HG03378 (cell line): ENCODE measurements around the gene IFT80.
"Not testable (repeated sequence)": the region's sequence is repeated elsewhere in the genome, so short reads cannot be mapped to it uniquely, and the experiment has no call there.

Source experiments
- ATAC-seq: cut with Tn5 transposase; IDR thresholded peaks from one replicate; pipeline ENCODE4 v1.9.1; 2021; ENCODE audit warnings: mild to moderate bottlenecking, moderate library complexity; ENCODE audit not compliant: unreplicated experiment

The IFT80 gene

DNA sequence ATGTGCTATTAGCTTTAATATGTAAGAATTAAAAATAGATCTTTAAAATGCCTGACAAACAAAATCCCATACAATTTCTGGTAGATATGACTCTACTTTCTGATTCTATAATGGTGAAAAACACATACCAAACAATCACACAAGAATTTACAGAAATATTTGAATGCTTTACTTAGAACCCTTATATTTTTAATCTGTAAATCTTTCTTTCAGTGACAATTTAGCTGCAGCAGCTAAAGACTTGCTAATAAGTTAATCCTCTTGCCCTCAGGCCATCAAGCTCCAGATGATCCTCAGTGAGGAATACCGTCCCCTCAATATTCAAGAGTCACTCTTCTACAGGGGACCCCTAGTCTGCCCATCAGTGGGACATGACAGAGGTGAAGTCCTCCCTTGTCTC is 118.2 kb downstream of the IFT80 start:
- no peak for ATAC-seq

DNA sequence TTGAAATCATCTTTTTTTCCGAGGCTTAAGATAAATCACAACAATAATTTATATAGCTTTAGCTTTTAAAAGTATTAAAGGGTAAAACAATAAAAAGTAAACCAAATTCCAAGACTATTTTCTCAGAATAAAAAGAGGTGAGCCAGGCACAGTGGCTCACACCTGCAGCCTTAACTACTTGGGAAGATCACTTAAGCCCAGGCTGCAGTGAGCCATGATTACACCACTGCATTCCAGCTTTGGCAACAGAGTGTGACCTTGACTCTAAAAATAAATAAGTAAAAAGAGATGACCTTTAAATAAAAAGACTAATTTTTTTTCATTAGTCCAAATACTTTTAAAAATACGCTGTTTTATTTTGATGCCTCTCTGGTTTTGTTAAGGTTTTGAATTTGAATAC is 119.4 kb downstream of the IFT80 start:
- ATAC-seq = no peak

DNA sequence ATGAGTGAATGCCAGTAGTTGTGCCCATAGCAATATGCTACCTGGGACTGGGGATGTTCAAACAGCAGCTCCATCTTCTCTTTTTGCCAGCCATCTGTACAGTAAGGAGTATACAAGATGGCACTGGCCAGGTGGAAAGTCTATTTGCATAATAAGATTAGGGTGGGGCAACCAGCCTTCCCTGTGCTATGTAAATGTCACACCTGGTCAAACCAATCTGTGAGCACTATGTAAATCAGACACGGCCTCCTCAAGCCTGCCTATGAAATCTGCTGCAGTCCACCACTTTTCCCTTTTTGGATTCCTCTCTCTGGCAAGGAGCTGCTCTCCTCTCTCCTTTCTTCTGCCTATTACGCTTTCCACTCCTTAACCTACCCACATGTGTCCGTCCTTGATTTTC is 120.8 kb downstream of the IFT80 start:
- no peak for ATAC-seq

DNA sequence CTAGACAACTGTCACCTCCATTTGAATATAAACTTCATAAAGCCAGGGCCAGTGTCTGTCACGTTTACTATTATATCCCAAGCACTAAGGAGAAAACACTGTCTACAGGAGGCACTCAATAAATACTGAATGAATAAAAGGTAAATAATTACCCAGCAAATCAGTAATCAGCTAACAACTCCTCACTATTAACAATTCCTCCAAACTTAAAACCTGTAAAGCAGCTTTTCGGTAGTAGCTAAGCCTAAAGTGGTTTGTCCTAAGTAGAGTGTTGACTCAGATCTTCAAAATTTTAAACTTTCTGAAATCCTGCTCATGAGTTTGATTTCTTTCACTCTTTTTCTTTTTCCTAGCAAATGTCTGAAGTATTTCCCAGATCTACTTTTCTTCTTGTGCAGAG is 133.9 kb downstream of the IFT80 start:
- no peak for ATAC-seq

DNA sequence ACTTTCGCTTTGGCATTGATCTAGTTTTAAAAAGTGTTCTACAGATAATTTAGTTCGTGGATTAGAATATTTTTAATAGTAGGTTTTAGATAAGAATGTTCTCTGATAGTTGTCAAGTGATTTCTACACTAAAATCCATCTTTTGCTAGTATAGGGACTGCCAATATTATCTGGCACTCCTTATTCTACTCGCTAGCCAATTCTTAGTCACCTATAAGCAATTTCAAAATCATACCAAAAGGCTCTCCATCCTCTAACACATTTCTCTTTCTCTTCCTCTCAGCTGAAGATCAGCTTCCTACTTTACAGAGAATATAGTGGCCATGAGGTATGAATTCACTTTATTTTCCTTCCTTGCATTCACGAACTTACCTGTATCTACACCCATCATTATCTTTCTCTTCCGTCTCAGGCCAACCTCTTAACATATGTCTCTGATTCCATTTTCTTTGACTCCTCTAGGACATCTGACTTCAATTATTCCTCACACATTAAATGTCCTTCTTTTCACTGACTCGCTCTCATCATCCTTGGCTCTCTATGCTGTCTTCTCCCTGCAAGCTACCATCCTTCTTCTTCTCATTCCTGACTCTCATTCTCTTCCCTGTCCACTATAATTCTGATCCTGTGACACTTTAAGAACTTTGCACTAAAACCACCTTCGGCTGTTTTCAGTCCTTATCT is 138.3 kb downstream of the IFT80 start:
- no peak for ATAC-seq

DNA sequence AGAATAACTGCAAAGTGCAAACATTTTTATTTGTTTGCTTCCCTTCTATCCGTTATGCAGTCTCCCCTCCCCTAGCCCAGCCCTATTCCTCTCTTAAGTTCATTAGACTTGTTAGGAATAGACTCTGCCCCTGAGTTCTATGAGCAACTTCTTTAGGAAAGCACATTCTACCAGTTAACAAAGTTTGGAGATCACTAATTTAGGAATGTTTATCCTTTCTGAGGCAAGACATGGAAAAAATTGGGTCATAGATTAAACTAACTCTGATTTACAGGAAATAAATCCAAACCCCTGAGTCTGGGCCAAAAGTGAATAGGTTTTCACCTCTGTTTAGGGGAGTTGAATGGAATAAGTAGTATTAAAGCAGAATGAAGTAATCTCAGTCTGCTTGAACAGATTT is 139.4 kb downstream of the IFT80 start:
- no peak for ATAC-seq

DNA sequence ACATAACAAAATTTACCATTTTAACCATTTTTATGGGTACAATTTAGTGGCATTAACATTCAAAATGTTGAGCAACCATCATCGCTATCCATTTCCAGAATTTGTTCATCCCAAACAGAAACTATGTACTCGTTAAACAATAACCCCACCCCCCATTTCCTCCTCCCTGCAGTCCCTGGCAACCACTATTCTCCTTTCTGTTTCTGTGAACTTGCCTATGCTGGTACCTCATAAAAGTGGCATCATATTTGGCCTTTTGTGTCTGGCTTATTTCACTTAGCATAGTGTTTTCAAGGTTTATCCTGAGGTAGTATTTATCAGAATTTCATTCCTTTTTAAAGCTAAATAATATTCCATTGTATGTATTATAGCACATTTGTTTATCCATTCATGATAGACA is 141.4 kb downstream of the IFT80 start:
- ATAC-seq = no peak

DNA sequence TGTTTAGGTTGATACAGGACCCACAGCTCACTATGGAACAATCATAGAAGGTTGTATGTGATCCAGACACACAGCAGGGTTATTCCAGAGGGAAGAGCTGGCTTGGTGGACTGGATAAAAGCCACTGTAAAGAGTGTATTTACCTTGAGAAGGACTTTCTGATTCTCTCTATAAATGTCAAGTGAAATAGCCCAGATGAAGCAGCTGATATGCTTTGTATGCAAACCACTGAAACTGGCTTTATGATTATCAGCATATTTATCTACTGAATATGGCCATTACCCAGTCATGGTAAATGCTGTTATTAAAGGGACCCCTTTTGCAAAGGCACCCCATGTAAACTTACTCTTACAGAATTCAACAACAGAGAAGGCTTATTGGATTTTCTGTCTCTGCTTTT is 145.7 kb downstream of the IFT80 start:
- no peak for ATAC-seq

DNA sequence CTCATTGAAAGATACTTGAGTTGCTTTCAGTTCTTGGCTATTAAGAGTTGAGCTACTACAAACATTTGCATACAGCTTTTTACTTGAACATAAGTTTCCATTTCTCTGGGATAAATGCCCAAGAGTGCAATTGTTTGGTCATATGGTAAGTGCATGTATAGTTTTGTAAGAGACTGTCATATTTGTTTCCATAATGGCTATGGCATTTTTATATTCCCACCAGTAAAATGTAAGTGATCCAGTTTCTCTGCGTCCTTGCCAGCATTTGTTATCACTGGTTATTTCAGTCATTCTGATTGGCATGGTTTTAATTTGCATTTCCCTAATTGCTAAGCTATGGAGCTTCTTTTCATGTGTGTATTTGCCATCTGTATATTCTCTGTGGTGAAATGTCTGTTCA is 151.3 kb downstream of the IFT80 start:
- no peak for ATAC-seq

DNA sequence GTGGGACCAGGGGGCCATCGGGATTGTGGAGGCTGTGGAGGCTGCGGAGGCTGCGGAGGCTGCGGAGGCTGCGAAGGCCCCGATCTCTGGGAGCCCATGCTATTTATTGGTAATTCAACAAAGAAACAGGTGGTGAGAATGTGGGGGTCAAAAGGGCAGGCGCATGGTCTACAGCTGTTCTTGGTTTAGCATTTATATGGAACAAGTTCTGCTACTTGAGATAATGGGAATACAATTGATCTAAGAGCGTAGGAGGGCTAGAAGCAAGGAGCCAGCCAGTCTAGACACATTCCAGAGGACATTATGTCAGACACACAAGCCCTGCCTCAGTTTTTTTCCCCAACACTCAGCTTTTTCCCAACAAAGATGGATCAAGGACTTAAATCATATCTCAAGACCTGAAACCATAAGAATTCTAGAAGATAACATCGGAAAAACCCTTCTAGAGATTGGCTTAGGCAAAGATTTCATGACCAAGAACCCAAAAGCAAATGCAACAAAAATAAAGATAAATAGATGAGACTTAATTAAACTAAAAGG is 153.7 kb downstream of the IFT80 start:
- ATAC-seq = no peak

DNA sequence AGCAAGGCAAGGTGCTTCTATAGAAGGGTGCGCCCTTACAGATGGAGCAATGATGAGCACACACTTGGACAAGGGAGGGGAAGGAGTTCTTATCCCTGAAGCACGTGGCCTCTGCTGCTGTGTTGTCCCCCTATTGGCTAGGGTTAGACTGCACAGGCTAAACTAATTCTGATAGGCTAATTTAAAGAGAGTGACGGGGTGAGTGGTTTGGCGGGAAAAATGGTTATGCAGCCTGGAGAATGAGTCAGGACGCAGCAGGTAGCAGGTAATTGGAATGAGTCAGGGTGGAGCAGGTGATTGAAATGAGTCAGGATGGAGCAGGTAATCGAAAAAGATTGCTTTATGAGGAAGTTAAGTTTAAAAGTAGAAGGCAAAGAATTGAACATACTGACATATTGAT is 158.3 kb downstream of the IFT80 start:
- not testable (repeated sequence) for ATAC-seq

DNA sequence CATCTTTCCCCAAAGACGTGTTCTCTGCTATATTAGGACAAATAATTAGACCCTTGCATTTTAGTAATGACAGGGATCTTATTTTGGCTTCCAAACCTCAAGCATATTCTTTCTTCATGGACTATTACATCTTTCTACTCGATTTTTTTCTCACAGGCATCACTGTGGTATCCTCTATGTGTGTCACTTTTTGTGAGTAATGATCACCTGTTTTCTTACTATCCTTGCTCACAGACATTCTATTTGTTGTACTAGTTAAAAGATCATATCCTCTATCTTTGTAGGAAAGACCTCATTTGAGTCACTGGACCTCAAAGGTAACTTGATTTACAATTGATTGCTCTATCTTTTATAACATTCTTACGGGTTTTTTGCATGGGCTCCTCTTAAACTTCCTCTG is 167.0 kb downstream of the IFT80 start:
- no peak for ATAC-seq

DNA sequence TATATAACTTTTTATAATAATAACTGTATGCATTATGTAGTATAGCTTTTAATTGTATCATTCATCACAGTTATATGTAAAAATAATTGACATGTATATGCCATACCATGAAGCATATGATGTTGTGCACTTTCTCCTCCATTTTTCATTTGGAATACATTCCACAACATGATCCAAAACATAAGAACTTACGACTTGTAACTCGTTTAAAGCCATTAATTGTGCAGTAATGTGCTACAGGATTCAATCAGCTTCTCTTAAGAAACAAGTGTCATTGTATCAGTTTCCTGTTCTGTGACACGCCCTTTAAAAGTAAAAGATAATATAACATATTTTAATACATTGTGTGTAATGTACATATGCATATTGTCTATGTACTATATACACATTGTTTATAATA is 171.6 kb downstream of the IFT80 start:
- ATAC-seq = no peak

DNA sequence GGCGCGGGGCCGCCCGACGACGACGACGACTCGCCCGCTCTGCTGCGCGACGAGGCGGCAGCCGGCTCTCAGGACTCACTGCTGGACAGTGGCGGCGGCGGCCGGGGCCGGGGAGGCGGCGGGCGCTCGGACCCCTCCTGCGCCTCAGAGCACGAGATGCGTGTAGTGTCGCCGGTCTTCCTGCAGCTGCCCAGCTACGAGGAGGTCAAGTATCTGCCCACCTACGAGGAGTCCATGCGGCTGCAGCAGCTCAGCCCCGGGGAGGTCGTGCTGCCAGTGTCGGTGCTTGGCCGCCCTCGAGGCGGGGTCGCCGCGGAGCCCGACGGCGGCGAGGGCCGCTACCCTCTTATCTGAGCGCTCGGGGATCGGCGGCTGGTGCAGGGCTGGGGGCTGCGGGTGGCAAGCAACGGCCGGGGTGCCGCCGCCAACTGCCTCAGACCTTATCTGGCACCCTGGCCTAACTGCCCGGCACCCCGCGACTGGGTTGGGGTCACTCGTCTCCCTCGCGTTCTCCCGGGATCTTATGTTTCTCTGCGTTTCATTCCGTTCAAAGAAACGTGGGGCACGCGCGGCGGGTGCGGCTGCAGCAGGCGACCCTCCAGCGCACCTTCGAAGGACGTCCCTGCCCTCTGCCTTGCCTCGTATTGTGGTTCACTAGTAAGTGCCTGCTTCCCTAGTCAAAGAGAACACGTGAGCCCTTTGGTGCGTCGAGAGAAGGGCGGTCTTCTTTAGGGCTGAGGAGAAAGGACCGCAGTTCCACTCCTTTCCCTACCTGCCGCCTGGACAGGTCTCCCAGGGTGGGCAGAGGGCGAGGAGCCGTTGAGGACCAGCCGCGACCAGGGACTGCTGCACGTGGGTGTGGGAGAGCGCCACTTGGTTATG is 172.8 kb downstream of the IFT80 start:
- peak; percentile 24 for ATAC-seq

DNA sequence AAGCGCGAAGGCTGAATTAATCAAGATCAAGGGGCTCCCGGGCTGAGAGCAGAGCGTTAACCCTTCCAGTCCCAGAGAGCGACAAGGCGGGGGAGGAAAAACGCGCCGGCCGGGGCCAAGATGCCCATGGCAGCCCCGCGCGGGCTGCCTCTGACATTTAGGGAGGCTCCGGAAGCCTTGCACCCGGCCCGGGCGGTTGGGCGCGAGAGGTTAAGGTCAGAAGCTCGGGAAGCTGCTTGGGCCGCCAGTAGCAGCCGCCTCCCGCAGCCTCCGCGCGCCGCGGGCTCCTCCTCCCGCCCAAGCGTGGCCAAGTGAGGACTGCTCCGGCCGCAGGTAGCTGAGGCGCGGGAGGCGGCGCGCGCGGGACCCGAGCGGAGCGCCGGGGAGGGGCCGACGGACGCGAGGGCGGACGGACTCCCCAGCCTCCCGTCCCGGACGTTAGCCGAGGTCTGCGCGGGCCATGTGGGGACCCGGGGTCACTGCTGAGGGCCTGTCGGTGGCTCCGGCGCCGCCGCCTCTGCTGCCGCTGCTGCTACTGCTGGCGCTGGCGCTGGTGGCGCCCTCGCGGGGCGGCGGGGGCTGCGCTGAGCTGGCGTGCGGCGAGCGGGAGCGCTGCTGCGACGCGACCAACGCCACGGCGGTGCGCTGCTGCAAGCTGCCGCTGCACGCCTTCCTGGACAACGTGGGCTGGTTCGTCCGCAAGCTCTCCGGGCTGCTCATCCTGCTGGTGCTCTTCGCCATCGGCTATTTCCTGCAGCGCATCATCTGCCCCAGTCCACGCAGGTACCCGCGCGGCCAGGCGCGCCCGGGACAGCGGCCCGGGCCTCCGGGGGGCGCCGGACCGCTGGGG is 173.6 kb downstream of the IFT80 start, which contains the start of gene C3orf80:
Gene C3orf80, plus strand, starts transcription at position 247 of the 850 bp plus-strand sequence. Its CDS starts 214 bp downstream, at position 461.
- ATAC-seq = peak; percentile 61

DNA sequence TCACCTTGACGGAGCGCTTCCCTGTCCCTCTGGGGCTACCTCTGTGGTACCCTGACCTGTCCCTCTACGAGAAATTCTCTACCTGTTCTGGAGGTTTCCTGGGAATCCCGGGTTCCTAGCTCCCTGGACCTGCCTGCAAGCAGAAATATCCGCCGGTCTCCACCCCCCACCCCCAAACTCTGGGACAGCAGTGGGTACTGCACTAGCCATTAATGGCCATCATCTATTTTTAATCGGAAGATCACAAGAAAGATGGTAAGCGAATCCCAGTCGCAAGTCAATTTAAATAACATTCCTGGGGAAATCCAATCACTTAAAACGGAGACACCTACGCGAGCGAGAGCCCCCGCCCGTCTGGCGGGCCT is 174.2 kb downstream of the IFT80 start:
- no peak for ATAC-seq

DNA sequence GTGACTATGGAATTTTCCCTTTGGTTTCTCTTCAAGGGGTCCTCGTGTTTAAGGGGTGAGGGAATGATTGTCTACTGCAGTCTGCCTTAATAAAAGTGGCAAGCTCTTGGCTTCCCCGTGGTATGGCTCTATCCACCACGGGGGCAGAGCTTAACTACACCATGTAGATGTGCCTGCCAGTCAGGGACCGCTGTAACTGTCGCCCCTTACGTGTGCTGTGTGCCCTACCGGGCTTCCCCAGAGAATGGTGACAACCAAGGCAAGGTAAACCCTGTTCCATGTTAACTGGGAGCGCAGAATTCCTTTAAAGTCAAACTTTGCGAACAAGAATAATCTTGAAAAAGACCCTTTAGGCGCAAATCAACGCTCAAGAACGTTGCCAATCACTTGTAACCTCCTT is 174.8 kb downstream of the IFT80 start:
- no peak for ATAC-seq

DNA sequence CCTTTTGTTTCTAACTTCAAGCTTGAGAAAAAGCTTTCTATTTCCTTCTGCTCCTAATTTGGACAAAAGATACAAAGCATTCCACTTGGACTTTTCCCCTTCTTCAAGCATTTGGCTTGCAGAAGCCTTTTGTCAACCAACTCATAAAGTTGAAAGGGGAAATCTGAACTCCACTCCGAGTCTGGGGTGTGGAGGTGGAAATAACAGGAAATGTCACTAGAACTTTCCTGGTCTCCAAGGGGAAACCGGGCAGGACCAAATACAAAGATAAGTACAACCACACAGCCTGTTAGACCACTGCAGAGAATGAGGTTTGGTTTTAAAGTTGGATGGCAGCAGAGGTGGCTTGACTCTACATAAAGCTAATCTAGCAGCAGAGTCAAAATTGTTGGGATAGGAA is 178.0 kb downstream of the IFT80 start:
- ATAC-seq = no peak

DNA sequence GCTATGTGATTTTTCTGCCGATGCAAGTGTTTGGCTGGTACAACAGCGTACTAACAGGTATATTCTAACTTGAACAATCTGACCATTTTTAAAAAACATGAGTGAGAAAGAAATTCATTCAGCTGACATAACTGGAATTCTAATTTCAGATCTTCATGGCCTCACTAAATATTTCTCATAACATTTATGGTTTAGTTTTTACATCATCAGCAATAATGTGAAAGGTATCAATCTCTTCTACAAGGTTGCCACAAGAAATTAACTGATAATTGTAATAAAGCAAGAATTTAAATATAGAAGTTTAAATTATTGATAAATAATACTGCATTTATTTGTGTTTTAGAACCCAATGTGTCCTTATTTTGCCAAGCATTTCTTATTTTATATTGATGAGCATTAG is 179.0 kb downstream of the IFT80 start:
- no peak for ATAC-seq

DNA sequence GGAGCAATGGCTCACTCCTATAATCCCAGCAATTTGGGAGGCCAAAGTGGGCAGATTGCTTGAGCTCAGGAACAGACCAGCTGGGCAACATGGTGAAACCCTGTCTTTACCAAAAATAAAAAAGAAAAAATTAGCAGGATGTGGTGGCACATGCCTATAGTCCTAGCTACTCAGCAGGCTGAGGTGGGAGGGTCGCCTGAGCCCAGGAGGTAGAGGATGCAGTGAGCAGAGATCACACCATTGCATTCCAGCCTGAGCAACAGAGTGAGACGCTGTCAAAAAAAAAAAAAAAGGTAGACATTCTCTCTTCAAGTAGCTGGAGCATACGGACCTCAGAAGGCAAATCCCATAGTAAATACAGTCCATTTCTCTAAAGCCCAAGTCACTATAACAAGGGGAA is 180.9 kb downstream of the IFT80 start:
- no peak for ATAC-seq

DNA sequence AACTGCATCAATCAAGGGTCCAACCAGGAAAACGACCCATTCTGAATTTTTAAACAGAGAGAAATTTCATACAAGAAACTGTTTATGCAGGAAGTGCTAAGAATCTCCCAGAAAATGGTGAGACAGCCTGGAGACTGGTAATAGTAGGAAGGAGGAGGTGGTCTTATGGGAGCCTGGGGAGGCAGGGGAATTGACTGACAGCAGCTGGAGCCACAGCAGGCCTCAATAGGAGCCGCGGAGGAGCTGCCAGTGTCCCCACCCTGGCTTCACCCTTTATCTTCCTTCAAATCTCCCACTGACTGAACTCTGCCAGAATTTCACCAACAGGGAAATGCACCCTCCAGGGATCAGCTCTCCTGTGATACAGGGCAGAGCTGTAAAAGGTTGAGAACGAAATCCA is 181.3 kb downstream of the IFT80 start:
- ATAC-seq = no peak
